ENCODE measurements around the gene MACROD2. TPM values are rescaled to one million over a fixed set of nuclear protein-coding genes. Genes with fewer than 3 reads are reported as not detected.

MACROD2 gene
- total RNA-seq, 1 donor = 1.3 TPM

- H3K4me3 ChIP-seq (ENCODE audit: low read depth, low read length) = no peak overlapping the region
- no peak for DNase-seq (ENCODE audit: low read depth)
- TF ChIP-seq CTCF (IDR thresholded peaks at IDR 0.05; ENCODE audit: insufficient read depth, low read length) = no peak
Observed at GRCh38 chr20:14666696-14667095, 671.4 kb downstream of the MACROD2 start.

- no peak for TF ChIP-seq CTCF (IDR thresholded peaks at IDR 0.05; ENCODE audit: insufficient read depth, low read length)
- DNase-seq (ENCODE audit: low read depth) = no peak
- no peak overlapping the region for H3K4me3 ChIP-seq (ENCODE audit: low read depth, low read length)
Observed at GRCh38 chr20:14667226-14667625, 671.9 kb downstream of the MACROD2 start.

GRCh38 chr20:14672066-14672465 is 676.8 kb downstream of the MACROD2 start:
- no peak overlapping the region for H3K4me3 ChIP-seq (ENCODE audit: low read depth, low read length)
- TF ChIP-seq CTCF (IDR thresholded peaks at IDR 0.05; ENCODE audit: insufficient read depth, low read length) = no peak
- DNase-seq (ENCODE audit: low read depth) = peak; percentile 21

GRCh38 chr20:14673164-14673563 is 677.8 kb downstream of the MACROD2 start:
- TF ChIP-seq CTCF (IDR thresholded peaks at IDR 0.05; ENCODE audit: insufficient read depth, low read length) = no peak
- peak; percentile 34 for DNase-seq (ENCODE audit: low read depth)
- no peak overlapping the region for H3K4me3 ChIP-seq (ENCODE audit: low read depth, low read length)

GRCh38 chr20:14677455-14677854 is 682.1 kb downstream of the MACROD2 start:
- H3K4me3 ChIP-seq (ENCODE audit: low read depth, low read length) = no peak overlapping the region
- no peak for DNase-seq (ENCODE audit: low read depth)
- no peak for TF ChIP-seq CTCF (IDR thresholded peaks at IDR 0.05; ENCODE audit: insufficient read depth, low read length)

- DNase-seq (ENCODE audit: low read depth) = no peak
- no peak overlapping the region for H3K4me3 ChIP-seq (ENCODE audit: low read depth, low read length)
- no peak for TF ChIP-seq CTCF (IDR thresholded peaks at IDR 0.05; ENCODE audit: insufficient read depth, low read length)
Observed at GRCh38 chr20:14685183-14685582, 689.9 kb downstream of the MACROD2 start.

- TF ChIP-seq CTCF (IDR thresholded peaks at IDR 0.05; ENCODE audit: insufficient read depth, low read length) = no peak
- DNase-seq (ENCODE audit: low read depth) = no peak
- no peak overlapping the region for H3K4me3 ChIP-seq (ENCODE audit: low read depth, low read length)
Observed at GRCh38 chr20:14687313-14687712, 692.0 kb downstream of the MACROD2 start.
